ENCODE results near the gene HAPSTR1. TPM values are rescaled to one million over a fixed set of nuclear protein-coding genes. Genes with fewer than 3 reads are reported as not detected.

Gene HAPSTR1
- total and polyA plus RNA-seq, 10 donors = 7.3 to 84.1 (median 74.3) TPM

DNA sequence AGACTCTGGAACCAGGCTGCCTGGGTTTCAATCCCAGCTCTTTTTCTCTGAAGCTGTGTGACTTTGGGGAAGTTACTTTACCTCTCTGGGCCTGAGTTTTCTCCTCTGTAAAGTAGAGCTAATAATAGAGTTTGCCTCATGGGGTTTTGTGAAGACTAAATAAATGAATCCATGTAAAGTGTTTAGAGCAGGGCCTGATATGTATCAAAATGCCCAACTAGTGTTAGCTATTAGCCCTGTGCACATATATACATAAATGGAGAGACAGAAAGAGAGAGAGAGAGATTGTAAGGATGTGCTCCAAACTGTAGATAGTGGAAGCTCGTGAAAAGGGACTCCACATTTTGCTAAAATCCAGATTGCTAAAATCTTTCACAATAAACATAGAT, 44.8 kb upstream of the HAPSTR1 start:
- H3K27ac ChIP-seq = no peak overlapping the region
- intact Hi-C loops (cut with DNase I; ENCODE audit: low total_unique reads) = no loop called here
- 87 to 96% (median 93%) methylated on average over 1 of the region's 1 CpG for WGBS, 5 donors
- no peak for DNase-seq
- TF ChIP-seq, protein P1, sequence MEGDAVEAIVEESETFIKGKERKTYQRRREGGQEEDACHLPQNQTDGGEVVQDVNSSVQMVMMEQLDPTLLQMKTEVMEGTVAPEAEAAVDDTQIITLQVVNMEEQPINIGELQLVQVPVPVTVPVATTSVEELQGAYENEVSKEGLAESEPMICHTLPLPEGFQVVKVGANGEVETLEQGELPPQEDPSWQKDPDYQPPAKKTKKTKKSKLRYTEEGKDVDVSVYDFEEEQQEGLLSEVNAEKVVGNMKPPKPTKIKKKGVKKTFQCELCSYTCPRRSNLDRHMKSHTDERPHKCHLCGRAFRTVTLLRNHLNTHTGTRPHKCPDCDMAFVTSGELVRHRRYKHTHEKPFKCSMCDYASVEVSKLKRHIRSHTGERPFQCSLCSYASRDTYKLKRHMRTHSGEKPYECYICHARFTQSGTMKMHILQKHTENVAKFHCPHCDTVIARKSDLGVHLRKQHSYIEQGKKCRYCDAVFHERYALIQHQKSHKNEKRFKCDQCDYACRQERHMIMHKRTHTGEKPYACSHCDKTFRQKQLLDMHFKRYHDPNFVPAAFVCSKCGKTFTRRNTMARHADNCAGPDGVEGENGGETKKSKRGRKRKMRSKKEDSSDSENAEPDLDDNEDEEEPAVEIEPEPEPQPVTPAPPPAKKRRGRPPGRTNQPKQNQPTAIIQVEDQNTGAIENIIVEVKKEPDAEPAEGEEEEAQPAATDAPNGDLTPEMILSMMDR (IDR thresholded peaks at IDR 0.05 in 8 of 11, conservative IDR thresholded peaks at IDR 0.05 in 3 of 11) = no peak
- TF ChIP-seq POLR2A (IDR thresholded peaks at IDR 0.05) (no peak), POLR2AphosphoS5 (IDR thresholded peaks at IDR 0.05) (no peak)
- H3K4me1 ChIP-seq = peaks cover 0 to 14% (median 10%) of the 10 kb centered on the region in 6 donors
- peaks cover 0 to 13% (median 6%) of the 10 kb centered on the region in 8 donors for H3K9me3 ChIP-seq
- no peaks in the 10 kb centered on the region for H3K36me3 ChIP-seq
- no peak overlapping the region for H3K4me3 ChIP-seq
- H3K27me3 ChIP-seq (replicated peaks in 1 of 7) = peaks cover 0 to 1% (median 0%) of the 10 kb centered on the region in 7 donors

DNA sequence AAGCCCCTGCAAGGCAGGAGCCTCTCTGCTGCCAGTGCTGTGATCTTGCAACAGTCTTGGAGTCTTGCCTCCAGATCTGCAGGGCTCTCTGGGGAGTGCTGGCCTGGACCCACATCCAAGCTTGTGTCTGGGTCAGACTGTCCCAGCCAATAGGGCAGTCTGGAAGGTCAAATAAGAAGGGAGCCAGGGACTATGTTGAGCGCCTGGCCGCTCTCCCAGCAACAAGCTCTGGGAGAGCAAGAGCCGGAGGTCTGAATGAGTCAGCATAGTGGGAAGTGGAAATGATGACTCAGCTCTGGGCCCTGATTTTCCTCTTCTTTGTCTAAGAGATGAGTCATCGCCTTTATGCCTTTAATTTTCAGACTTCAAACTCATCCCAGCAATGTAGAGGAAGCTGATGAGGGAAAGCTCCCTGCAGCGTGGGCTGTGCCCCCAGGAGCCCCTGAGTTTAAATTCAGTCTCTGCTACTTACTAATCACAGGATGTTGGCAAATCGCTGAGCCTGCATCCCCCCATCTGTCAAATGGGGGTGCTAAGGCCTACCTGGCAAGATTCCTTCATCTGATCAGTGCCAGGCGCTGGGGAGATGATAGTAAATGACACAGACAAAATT, 43.6 kb upstream of the HAPSTR1 start:
- no peaks in the 10 kb centered on the region for H3K36me3 ChIP-seq
- H3K27me3 ChIP-seq (replicated peaks in 1 of 7) = peaks cover 0 to 11% (median 0%) of the 10 kb centered on the region in 7 donors
- H3K9me3 ChIP-seq = peaks cover 0 to 10% (median 6%) of the 10 kb centered on the region in 8 donors
- intact Hi-C loops (cut with DNase I; ENCODE audit: low total_unique reads) = no loop called here
- WGBS, 5 donors = 16 to 22% (median 19%) methylated on average over 7 of the region's 7 CpGs
- TF ChIP-seq, protein P1 (IDR thresholded peaks at IDR 0.05 in 8 of 11, conservative IDR thresholded peaks at IDR 0.05 in 3 of 11) = no peak
- TF ChIP-seq POLR2A (IDR thresholded peaks at IDR 0.05) = no peak
- TF ChIP-seq POLR2AphosphoS5 (IDR thresholded peaks at IDR 0.05) = peak in 2 of 3 donors; percentile 47 to 71
- H3K4me1 ChIP-seq = peaks cover 0 to 14% (median 10%) of the 10 kb centered on the region in 6 donors
- H3K4me3 ChIP-seq = no peak overlapping the region
- H3K27ac ChIP-seq = peak overlapping the region in 5 of 8 donors; percentile 23 to 70 (median 51)
- peak; percentile 77 for DNase-seq

DNA sequence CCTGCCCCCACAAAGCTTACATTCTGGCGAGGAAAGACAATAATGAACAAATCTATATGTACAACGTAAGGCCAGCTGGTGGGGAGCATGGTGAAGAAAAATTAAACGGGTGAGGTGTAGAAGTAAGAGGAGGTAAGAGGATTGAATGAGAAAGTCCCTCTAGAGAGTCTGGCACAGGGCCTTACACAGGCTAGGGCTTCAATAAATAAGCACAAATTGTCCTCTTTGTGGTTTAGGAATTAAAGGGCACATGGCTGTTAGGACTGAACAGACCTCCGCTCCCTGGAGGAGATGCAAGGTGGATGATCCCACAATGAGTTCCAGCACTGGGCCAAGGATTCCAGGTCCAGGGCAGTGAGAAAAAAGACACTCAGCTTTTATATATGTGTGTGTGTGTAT, 43.1 kb upstream of the HAPSTR1 start:
- Histone ChIP-seq H3K4me1 (peaks cover 0 to 16% (median 11%) of the 10 kb centered on the region in 6 donors), H3K27ac (peak overlapping the region in 5 of 8 donors; percentile 23 to 70 (median 51)), H3K9me3 (peaks cover 0 to 10% (median 6%) of the 10 kb centered on the region in 8 donors), H3K27me3 (replicated peaks in 1 of 7) (peaks cover 0 to 15% (median 0%) of the 10 kb centered on the region in 7 donors), H3K4me3 (no peak overlapping the region), H3K36me3 (no peaks in the 10 kb centered on the region)
- DNase-seq = no peak
- intact Hi-C loops (cut with DNase I; ENCODE audit: low total_unique reads) = no loop called here
- 76 to 90% (median 87%) methylated on average over 4 of the region's 4 CpGs for WGBS, 5 donors
- TF ChIP-seq POLR2AphosphoS5 (IDR thresholded peaks at IDR 0.05) (no peak), POLR2A (IDR thresholded peaks at IDR 0.05) (no peak)
- TF ChIP-seq, protein P1 (IDR thresholded peaks at IDR 0.05 in 8 of 11, conservative IDR thresholded peaks at IDR 0.05 in 3 of 11) = no peak

DNA sequence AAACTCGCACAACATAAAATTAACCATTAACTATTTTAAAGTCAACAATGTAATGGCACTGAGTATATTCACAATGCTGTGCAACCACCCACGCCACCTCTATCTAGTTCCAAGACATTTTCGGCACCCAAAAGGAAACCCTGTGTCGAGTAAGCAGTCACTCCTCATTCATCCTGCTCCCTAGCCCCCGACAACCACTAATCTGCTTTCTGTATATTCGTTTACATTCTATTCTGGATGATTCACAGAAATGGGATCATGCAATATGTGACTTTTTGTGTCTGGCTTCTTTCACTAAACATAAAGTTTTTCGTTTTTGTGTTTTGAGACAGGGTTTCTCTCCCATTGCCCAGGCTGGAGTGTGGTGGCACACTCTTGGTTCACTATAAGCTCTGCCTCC, 42.2 kb upstream of the HAPSTR1 start:
- 85 to 96% (median 92%) methylated on average over 7 of the region's 7 CpGs for WGBS, 5 donors

More for the DNA sequence above, 42.2 kb upstream of the HAPSTR1 start:
- Histone ChIP-seq H3K9me3 (peaks cover 0 to 10% (median 6%) of the 10 kb centered on the region in 8 donors), H3K27me3 (replicated peaks in 1 of 7) (peaks cover 0 to 21% (median 0%) of the 10 kb centered on the region in 7 donors), H3K36me3 (no peaks in the 10 kb centered on the region), H3K4me1 (peaks cover 0 to 16% (median 11%) of the 10 kb centered on the region in 6 donors), H3K27ac (no peak overlapping the region), H3K4me3 (no peak overlapping the region)
- no peak for DNase-seq
- TF ChIP-seq POLR2A (IDR thresholded peaks at IDR 0.05) = no peak
- no peak for TF ChIP-seq POLR2AphosphoS5 (IDR thresholded peaks at IDR 0.05)
- TF ChIP-seq, protein P1 (IDR thresholded peaks at IDR 0.05 in 8 of 11, conservative IDR thresholded peaks at IDR 0.05 in 3 of 11) = no peak
- intact Hi-C loops (cut with DNase I; ENCODE audit: low total_unique reads) = no loop called here

Data from spleen (tissue), 11 donors.